Peyer's patch (tissue), 4 donors: ENCODE measurements around the gene ST8SIA1.

Experiments
- POLR2A ChIP-seq, 2 donors: fragments of 450-650 bp; IDR thresholded peaks; one replicate each; pipeline ENCODE4 v1.5.1; 2017; ENCODE audit warnings: antibody characterized with exemption in 2 of 2, mild to moderate bottlenecking in 2 of 2, moderate library complexity in 2 of 2
- TF ChIP-seq, protein P1 (sequence below), 6 experiments: fragments of 450-650 bp in 4 of 6; fragments of 200-600 bp in 2 of 6; sonication (generic) in 1 of 6; IDR thresholded peaks; one replicate each; pipeline ENCODE4 v1.5.1; 2017 to 2019; ENCODE audit warnings: antibody characterized with exemption in 6 of 6, mild to moderate bottlenecking in 3 of 6, moderate library complexity in 1 of 6

DNA sequence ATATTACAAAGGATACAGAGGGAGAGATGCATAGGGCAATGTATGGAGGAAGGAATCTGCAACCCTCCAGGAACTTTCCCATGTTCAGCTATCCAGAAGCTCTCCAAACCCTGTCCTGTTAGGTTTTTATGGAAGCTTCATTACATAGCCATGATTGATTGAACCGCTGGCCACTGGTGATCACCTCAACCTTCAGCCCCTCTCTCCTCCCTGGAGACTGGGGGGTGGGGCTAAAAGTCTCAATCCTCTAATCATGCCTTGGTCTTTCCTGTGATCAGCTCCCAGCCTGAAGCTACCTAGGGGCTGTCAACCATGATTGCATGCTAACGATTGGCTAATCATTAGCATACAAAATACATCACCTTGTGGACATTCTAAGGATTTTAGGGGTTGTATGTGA is 123.4 kb downstream of the ST8SIA1 start:
- TF ChIP-seq, protein P1, sequence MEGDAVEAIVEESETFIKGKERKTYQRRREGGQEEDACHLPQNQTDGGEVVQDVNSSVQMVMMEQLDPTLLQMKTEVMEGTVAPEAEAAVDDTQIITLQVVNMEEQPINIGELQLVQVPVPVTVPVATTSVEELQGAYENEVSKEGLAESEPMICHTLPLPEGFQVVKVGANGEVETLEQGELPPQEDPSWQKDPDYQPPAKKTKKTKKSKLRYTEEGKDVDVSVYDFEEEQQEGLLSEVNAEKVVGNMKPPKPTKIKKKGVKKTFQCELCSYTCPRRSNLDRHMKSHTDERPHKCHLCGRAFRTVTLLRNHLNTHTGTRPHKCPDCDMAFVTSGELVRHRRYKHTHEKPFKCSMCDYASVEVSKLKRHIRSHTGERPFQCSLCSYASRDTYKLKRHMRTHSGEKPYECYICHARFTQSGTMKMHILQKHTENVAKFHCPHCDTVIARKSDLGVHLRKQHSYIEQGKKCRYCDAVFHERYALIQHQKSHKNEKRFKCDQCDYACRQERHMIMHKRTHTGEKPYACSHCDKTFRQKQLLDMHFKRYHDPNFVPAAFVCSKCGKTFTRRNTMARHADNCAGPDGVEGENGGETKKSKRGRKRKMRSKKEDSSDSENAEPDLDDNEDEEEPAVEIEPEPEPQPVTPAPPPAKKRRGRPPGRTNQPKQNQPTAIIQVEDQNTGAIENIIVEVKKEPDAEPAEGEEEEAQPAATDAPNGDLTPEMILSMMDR (IDR thresholded peaks at IDR 0.05): no peak
- TF ChIP-seq POLR2A (IDR thresholded peaks at IDR 0.05): no peak
